Left lobe of liver (tissue), 2 donors: Measurements from ENCODE around the gene EYA3. TPM values are rescaled to one million over a fixed set of nuclear protein-coding genes. Genes with fewer than 3 reads are reported as not detected.

ENCODE experiments used
- ATAC-seq: fragments of 200-7000 bp; cut with Tn5 transposase; one replicate; pipeline ENCODE4 v1.9.1; 2020; ENCODE audit warnings: mild to moderate bottlenecking, moderate library complexity
- DNase-seq: peaks from one replicate; pipeline ENCODE4 v3.0.0-alpha.2; 2020; ENCODE audit warnings: low spot score
- total RNA-seq: library from RNA; stranded (reverse); gene quantifications from one replicate; pipeline ENCODE4 v1.2.1, GENCODE V29; 2021
- donor health status: DM: no; HTN: no; CAD: no; lungs with moderate emphysema.
- donor health status: DM: no; HTN: yes; CAD: no.

Gene EYA3
- total RNA-seq, 1 donor from 2014 or later: 6.9 TPM

GRCh38 chr1:28113242-28113572 lies 24.8 kb upstream of the EYA3 start:
- no peak for DNase-seq

GRCh38 chr1:28112388-28113241 lies 24.2 kb upstream of the EYA3 start:
- DNase-seq (no peak), ATAC-seq (peak; percentile 51)

More at GRCh38 chr1:28113242-28113572, 24.8 kb upstream of the EYA3 start:
- ATAC-seq: no peak

- DNase-seq (no peak), ATAC-seq (no peak)
These were observed 22.7 kb upstream of the EYA3 start for GRCh38 chr1:28111157-28111556.

- no peak for DNase-seq
These were observed 22.1 kb upstream of the EYA3 start for GRCh38 chr1:28110555-28110954.

GRCh38 chr1:28109639-28110038 lies 21.2 kb upstream of the EYA3 start:
- DNase-seq (no peak), ATAC-seq (no peak)

More at GRCh38 chr1:28110555-28110954, 22.1 kb upstream of the EYA3 start:
- no peak for ATAC-seq

- DNase-seq (no peak), ATAC-seq (no peak)
These were observed 19.6 kb upstream of the EYA3 start for GRCh38 chr1:28108001-28108400.

GRCh38 chr1:28104866-28105467 lies 16.6 kb upstream of the EYA3 start:
- ATAC-seq (peak; percentile 63), DNase-seq (peak; percentile 44)

- ATAC-seq (no peak), DNase-seq (no peak)
These were observed 13.8 kb upstream of the EYA3 start for GRCh38 chr1:28102189-28102588.

- ATAC-seq: no peak
These were observed 10.8 kb upstream of the EYA3 start for GRCh38 chr1:28099050-28099769.

GRCh38 chr1:28097100-28097472 lies 8.7 kb upstream of the EYA3 start:
- DNase-seq (no peak), ATAC-seq (no peak)

More at GRCh38 chr1:28099050-28099769, 10.8 kb upstream of the EYA3 start:
- DNase-seq: peak; percentile 40

- DNase-seq: no peak
- ATAC-seq: no peak
These were observed 8.0 kb upstream of the EYA3 start for GRCh38 chr1:28096210-28097099.

GRCh38 chr1:28091043-28091781 lies 2.8 kb upstream of the EYA3 start:
- DNase-seq (peak; percentile 71), ATAC-seq (peak; percentile 59)

- ATAC-seq (peak; percentile 5), DNase-seq (no peak)
These were observed 719 bp downstream of the EYA3 start for GRCh38 chr1:28087614-28088167.

GRCh38 chr1:28086651-28087050 lies 1.8 kb downstream of the EYA3 start:
- DNase-seq: no peak
- ATAC-seq: no peak

GRCh38 chr1:28085129-28085528 lies 3.3 kb downstream of the EYA3 start:
- ATAC-seq (no peak), DNase-seq (no peak)

- no peak for DNase-seq
These were observed 4.5 kb downstream of the EYA3 start for GRCh38 chr1:28083876-28084275.

GRCh38 chr1:28078680-28079626 lies 9.5 kb downstream of the EYA3 start:
- DNase-seq: no peak
- ATAC-seq: peak; percentile 93

More at GRCh38 chr1:28083876-28084275, 4.5 kb downstream of the EYA3 start:
- ATAC-seq: no peak

- ATAC-seq (no peak), DNase-seq (no peak)
These were observed 10.1 kb downstream of the EYA3 start for GRCh38 chr1:28078262-28078661.
